GM18520 (cell line): ENCODE measurements around the gene CAV1.

Source experiments
- ATAC-seq: cut with Tn5 transposase; IDR thresholded peaks from one replicate; pipeline ENCODE4 v1.9.1; 2021; ENCODE audit not compliant: unreplicated experiment

CAV1 gene

DNA sequence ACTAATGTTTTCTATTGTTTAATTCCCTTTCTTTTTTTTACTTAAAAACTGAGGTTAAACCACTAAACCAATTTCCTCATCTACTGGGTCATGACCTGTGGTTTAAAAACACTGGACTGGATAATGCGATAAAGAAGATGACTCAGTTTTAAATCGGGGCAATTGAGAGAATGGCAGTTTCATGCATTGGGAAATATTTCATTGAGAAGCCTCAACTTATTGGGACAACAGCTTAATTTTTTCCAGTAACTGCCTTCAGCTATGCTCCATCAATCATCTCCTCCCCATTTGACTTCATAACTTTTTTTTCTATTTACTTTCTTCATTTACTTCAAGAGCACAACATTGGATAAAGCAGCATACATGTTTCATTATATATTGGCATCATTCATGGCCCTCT lies 85.4 kb downstream of the CAV1 start:
- ATAC-seq, result no peak

DNA sequence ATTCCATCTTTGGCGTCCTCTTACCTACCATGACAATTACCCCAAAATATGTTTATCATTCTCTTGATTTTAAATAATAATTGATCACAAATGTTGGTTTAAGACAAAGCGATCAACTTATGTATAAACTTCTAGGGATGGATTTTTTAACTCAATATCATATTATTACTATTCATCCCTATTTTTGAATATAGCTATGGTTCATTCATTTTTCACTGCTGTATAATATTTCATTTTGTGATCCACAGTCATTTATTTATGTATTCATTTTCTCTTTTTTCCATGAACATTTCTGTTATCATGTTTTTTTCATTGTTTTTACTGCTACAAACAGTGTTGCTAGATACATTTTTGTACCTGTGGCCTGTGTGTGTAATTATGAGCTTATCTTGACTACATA lies 85.9 kb downstream of the CAV1 start:
- ATAC-seq, result no peak
